Choroid plexus epithelial cell (primary cell): ENCODE data around the gene NDUFAF8.
A peak's percentile ranks its signal among the peaks of the same experiment; 100 is the strongest.

Experiments used
- DNase-seq: peaks from one replicate; pipeline ENCODE4 v3.0.0-alpha.2; 2010; ENCODE audit warnings: low read depth
- H3K4me3 ChIP-seq: 2 replicates; pipeline ENCODE4 v1.5.1; 2011; ENCODE audit warnings: low read depth, mild to moderate bottlenecking, control low read depth, low read length, moderate library complexity
- TF ChIP-seq, protein P1 (sequence below): conservative IDR thresholded peaks from 2 replicates; pipeline ENCODE4 v1.5.1; 2011; ENCODE audit warnings: low read depth, mild to moderate bottlenecking, control low read depth, inconsistent platforms, low read length, moderate library complexity

NDUFAF8 gene

DNA sequence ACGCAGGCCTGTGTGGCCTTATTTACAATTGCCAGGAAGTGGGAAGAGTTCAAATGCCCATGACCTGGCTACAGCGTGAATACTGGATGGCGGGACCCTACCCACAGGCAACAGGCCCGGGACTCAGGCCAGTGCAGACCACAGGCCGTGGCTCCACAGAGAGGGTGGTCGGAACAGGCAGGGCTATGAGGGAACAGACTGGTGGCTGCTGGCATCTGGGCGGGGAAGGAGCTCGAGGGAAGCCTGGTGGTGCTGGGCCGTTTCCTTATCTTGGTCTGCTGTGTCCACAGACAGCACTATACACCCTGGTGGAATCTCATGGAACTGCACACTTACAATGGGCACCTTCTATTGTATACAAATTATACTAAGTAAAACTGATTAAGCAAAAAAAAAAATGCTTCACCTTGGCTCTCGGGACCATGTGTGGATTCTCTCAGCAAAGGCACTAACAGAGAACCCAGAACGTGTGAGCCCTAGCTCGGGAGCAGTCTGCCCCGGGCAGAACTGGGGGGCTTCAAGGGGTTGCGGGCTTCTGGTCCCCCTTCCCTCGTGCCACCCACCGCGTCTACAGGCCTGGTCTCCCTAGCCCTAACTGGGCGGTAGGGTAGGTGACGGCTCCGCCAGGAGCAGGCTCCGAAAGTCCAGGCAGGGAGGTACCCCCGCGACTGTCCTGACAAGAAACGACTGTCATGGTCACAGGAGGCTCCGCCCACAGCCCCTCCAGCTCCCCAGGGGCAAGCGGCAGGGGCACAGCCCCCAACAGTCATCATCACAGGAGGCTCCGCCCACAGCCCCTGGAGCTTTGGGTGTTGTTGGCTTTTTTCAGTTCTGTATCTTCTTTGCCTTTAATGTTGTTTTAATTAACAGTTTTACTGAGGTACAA, 38.2 kb upstream of the NDUFAF8 start:
- peak; percentile 89 for DNase-seq
- H3K4me3 ChIP-seq = no peak overlapping the region
- TF ChIP-seq, protein P1, sequence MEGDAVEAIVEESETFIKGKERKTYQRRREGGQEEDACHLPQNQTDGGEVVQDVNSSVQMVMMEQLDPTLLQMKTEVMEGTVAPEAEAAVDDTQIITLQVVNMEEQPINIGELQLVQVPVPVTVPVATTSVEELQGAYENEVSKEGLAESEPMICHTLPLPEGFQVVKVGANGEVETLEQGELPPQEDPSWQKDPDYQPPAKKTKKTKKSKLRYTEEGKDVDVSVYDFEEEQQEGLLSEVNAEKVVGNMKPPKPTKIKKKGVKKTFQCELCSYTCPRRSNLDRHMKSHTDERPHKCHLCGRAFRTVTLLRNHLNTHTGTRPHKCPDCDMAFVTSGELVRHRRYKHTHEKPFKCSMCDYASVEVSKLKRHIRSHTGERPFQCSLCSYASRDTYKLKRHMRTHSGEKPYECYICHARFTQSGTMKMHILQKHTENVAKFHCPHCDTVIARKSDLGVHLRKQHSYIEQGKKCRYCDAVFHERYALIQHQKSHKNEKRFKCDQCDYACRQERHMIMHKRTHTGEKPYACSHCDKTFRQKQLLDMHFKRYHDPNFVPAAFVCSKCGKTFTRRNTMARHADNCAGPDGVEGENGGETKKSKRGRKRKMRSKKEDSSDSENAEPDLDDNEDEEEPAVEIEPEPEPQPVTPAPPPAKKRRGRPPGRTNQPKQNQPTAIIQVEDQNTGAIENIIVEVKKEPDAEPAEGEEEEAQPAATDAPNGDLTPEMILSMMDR = peak; percentile 73

DNA sequence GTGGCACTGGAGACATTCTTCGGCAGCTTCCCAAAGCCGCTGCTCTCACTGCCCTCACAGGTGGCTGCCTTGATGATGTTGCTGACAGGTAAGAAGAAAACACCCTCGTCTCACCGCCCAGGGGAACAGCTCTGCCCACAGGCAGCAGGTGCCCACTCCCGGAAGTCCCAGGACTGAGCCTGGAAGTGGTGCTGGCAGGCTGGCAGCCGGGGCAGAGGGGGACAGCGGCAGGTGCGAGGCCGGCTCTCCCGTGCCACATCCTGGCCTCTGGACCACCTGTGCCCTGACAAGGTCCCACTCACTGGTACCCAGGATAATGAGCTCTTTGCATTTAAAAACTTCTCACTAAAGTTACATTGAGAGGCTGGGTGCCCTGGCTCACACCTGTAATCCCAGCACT, 36.8 kb upstream of the NDUFAF8 start:
- no peak overlapping the region for H3K4me3 ChIP-seq
- DNase-seq = no peak

DNA sequence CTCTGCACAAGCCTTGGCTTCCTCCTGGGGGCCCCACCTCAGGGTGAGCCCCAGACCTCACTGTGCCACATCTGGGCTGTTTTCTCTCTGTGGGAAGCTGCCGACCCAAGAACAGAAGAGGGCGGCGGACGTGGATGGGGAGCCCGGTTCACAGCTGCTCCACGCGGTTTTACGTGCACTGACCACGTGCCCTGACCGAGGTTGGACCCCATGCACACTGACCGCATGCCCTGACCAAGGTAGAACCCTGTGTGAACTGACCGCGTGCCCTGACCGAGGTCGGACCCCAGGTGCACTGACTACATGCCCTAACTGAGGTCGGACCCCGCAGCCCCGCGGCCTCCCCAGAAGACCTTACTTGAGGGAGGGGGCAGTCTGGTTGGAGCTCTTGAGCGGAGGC, 36.0 kb upstream of the NDUFAF8 start:
- no peak for DNase-seq
- H3K4me3 ChIP-seq = no peak overlapping the region
- TF ChIP-seq, protein P1 = no peak

More for the DNA sequence above, 36.8 kb upstream of the NDUFAF8 start:
- TF ChIP-seq, protein P1 = no peak

DNA sequence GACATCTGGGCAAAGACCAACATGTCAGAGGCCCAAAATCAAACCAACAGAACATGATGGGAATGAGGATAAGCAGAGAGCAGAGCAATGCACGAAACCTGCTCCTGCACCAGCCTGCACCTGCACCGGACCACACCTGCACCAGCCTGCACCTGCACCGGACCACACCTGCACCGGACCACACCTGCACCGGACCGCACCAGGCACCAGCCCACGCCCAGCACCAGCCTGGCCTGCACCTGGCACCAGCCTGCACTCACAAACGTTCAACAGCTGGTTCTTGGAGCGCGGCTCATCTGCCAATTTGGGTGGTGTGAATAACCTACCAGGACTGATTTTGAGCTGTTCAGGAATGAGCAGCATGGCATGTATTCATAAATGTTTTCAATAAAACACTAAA, 34.5 kb upstream of the NDUFAF8 start:
- TF ChIP-seq, protein P1 = no peak
- H3K4me3 ChIP-seq = no peak overlapping the region

DNA sequence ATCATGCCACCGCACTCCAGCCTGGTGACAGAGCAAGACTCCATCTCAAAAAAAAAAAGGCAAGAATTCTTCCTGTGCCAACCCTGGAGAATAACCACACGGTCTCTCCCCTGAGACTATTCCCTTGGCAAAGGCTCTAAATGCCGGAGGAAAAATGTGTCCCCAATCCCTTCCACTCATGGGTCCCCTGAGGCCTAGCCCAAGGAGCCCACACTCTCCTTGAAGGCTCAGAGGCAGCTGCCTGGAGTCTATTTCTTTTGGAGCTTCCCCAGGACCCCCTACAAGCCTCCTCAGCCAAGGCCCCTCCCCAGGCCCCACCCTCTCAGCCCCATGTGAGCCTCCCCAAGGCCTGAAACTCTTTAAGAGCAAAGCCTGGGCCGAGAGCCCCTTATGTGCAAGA, 33.0 kb upstream of the NDUFAF8 start:
- TF ChIP-seq, protein P1 = no peak
- no peak overlapping the region for H3K4me3 ChIP-seq
- no peak for DNase-seq

More for the DNA sequence above, 34.5 kb upstream of the NDUFAF8 start:
- no peak for DNase-seq

DNA sequence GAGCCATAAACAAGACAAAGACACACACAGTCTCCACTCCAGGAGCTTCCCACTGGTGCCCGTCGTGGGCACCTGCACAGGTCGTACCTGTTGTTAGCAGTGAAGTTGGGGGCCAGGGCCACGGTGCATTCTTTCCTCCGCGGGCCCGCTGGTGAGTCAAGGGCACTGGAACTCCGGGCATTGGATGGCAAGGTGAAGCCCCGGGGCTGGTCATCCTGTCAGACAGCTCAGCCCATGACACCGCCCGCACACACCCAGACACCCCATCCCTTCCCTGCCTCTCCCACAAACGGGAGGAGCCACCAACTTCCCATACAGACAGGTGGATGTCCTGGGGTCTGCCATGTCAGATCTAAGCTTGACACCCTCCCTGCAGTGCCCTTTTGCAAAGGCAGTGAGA, 32.5 kb upstream of the NDUFAF8 start:
- TF ChIP-seq, protein P1 = no peak
- H3K4me3 ChIP-seq = no peak overlapping the region
- no peak for DNase-seq
